Glomerular endothelial cell (primary cell): ENCODE data around the gene PES1. TPM values are rescaled to one million over a fixed set of nuclear protein-coding genes. Genes with fewer than 3 reads are reported as not detected.

Source experiments
- total RNA-seq: library from RNA; depleted of rRNA; stranded (reverse); fragments of >200 nt; gene quantifications from 2 replicates; pipeline ENCODE4 v1.2.3, GENCODE V29; 2015

PES1 gene
- total RNA-seq, 1 donor from 2014 or later: 63.1 TPM

Other genes starting within 250 kb of the PES1 start
- 75.7 and 116 TPM in 2 replicates for gene SF3A1, start 235.0 kb downstream of the PES1 start, total RNA-seq
- gene CCDC157, start 234.9 kb downstream of the PES1 start, total RNA-seq: 1.8 and 2.5 TPM in 2 replicates
- gene RNF215, start 204.5 kb downstream of the PES1 start, total RNA-seq: 18.8 and 26.4 TPM in 2 replicates
- gene SEC14L2, start 194.9 kb downstream of the PES1 start, total RNA-seq: 12.0 and 18.8 TPM in 2 replicates
- 25.1 and 26.9 TPM in 2 replicates for gene MTFP1, start 166.1 kb downstream of the PES1 start, total RNA-seq
- not detected in 2 replicates for gene SEC14L3, start 119.9 kb downstream of the PES1 start, total RNA-seq
- gene SEC14L4, start 86.2 kb downstream of the PES1 start, total RNA-seq: not detected in 2 replicates
- 0.05 and 0.12 TPM in 2 replicates for gene SEC14L6, start 45.2 kb downstream of the PES1 start, total RNA-seq
- 0.19 TPM in 1 of 2 replicates, not detected in the other for gene GAL3ST1, start 17.2 kb downstream of the PES1 start, total RNA-seq
- gene TCN2, start 15.3 kb upstream of the PES1 start, total RNA-seq: 40.1 and 47.5 TPM in 2 replicates
- 23.0 and 36.5 TPM in 2 replicates for gene SLC35E4, start 43.9 kb upstream of the PES1 start, total RNA-seq
- gene DUSP18, start 76.0 kb upstream of the PES1 start, total RNA-seq: 16.5 and 23.4 TPM in 2 replicates
- 15.4 and 17.1 TPM in 2 replicates for gene OSBP2, start 103.0 kb upstream of the PES1 start, total RNA-seq